IMR-90 (cell line): ENCODE data around the gene ADAM12. TPM values are rescaled to one million over a fixed set of nuclear protein-coding genes. Genes with fewer than 3 reads are reported as not detected.

Source experiments
- ATAC-seq: fragments of 200-7000 bp; cut with Tn5 transposase; 2 replicates; pipeline ENCODE4 v1.9.1; 2020; ENCODE audit warnings: low read depth, mild to moderate bottlenecking, moderate library complexity
- BruUV-seq: library from RNA; stranded (reverse); fragments of 400-500 nt; replicated peaks from 2 replicates; lab custom pipeline; 2021; lab: Mats Ljungman, UMichigan
- CTCF ChIA-PET: fragments of 300-600 bp; formaldehyde crosslinking; extraction: SDS; loops from one replicate; lab custom pipeline; 2021; ENCODE audit warnings: antibody characterized with exemption; lab: Yijun Ruan, JAX
- POLR2A ChIA-PET: fragments of 300-600 bp; sonication (Branson Sonifier 250); formaldehyde crosslinking; loops from one replicate; lab custom pipeline; 2022; ENCODE audit warnings: antibody characterized with exemption; ENCODE audit not compliant: unreplicated experiment; lab: Charles Lee
- DNase-seq: peaks from one replicate; pipeline ENCODE4 v3.0.0; 2013
- H2AFZ ChIP-seq: replicated peaks from 2 replicates; pipeline ENCODE3; 2013; ENCODE audit warnings: low read length, mild to moderate bottlenecking; ENCODE audit not compliant: poor library complexity
- H2AK5ac ChIP-seq: 2 replicates; pipeline ENCODE4 v1.6.1; 2013; ENCODE audit warnings: low read depth, low read length, inconsistent platforms
- H2AK9ac ChIP-seq: replicated peaks from 2 replicates; pipeline ENCODE3; 2013; ENCODE audit warnings: mild to moderate bottlenecking, low read depth, low read length, moderate library complexity; ENCODE audit not compliant: poor library complexity
- H2BK120ac ChIP-seq: 2 replicates; pipeline ENCODE4 v1.6.1; 2013; ENCODE audit warnings: low read depth, low read length, inconsistent platforms
- H2BK15ac ChIP-seq: 3 replicates; pipeline ENCODE4 v1.6.1; 2013; ENCODE audit warnings: low read depth, low read length, inconsistent platforms
- H2BK20ac ChIP-seq: 2 replicates; pipeline ENCODE4 v1.6.1; 2013; ENCODE audit warnings: low read depth, mild to moderate bottlenecking, inconsistent platforms, low read length, moderate library complexity
- H2BK5ac ChIP-seq: 2 replicates; pipeline ENCODE4 v1.6.1; 2013; ENCODE audit warnings: mild to moderate bottlenecking, low read depth, low read length, inconsistent platforms; ENCODE audit not compliant: poor library complexity, severe bottlenecking
- H3K14ac ChIP-seq: replicated peaks from 2 replicates; pipeline ENCODE4 v1.6.1; 2013; ENCODE audit warnings: low read depth, low read length, inconsistent platforms
- H3K18ac ChIP-seq: 2 replicates; pipeline ENCODE4 v1.6.1; 2013; ENCODE audit warnings: low read depth, low read length, control low read depth
- H3K23ac ChIP-seq: 2 replicates; pipeline ENCODE4 v1.6.1; 2013; ENCODE audit warnings: low read depth, low read length, inconsistent platforms
- H3K27ac ChIP-seq: 2 replicates; pipeline ENCODE4 v1.5.1; 2013; ENCODE audit warnings: mild to moderate bottlenecking, control low read depth, low read length; ENCODE audit not compliant: insufficient read depth
- H3K27me3 ChIP-seq: 2 replicates; pipeline ENCODE4 v1.6.1; 2013; ENCODE audit warnings: low read length; ENCODE audit not compliant: control insufficient read depth, insufficient read depth
- H3K36me3 ChIP-seq: 2 replicates; pipeline ENCODE4 v1.6.1; 2013; ENCODE audit warnings: low read length, mixed read lengths; ENCODE audit not compliant: control insufficient read depth, insufficient read depth
- H3K4ac ChIP-seq: 2 replicates; pipeline ENCODE4 v1.6.1; 2013; ENCODE audit warnings: low read depth, low read length, inconsistent platforms
- H3K4me1 ChIP-seq: 2 replicates; pipeline ENCODE4 v1.6.1; 2013; ENCODE audit warnings: low read length, mixed read lengths; ENCODE audit not compliant: control insufficient read depth, insufficient read depth
- H3K4me2 ChIP-seq: 2 replicates; pipeline ENCODE4 v1.6.1; 2013; ENCODE audit warnings: low read depth, mild to moderate bottlenecking, control low read depth, low read length, moderate library complexity
- H3K4me3 ChIP-seq: 2 replicates; pipeline ENCODE4 v1.5.1; 2013; ENCODE audit warnings: low read depth, mild to moderate bottlenecking, control low read depth, low read length, moderate library complexity; ENCODE audit not compliant: insufficient read depth
- H3K56ac ChIP-seq: 2 replicates; pipeline ENCODE4 v1.6.1; 2013; ENCODE audit warnings: low read length, inconsistent platforms; ENCODE audit not compliant: insufficient read depth; ENCODE audit errors: extremely low read depth
- H3K79me1 ChIP-seq, 2 experiments: 2 replicates each; pipeline ENCODE4 v1.6.1; 2013; ENCODE audit warnings: low read length in 2 of 2, inconsistent platforms in 1 of 2, low read depth in 1 of 2
- H3K9ac ChIP-seq: 2 replicates; pipeline ENCODE4 v1.6.1; 2013; ENCODE audit warnings: low read depth, low read length, control low read depth
- H3K9me1 ChIP-seq: 2 replicates; pipeline ENCODE4 v1.6.1; 2013; ENCODE audit warnings: low read length, inconsistent platforms; ENCODE audit not compliant: insufficient read depth
- H3K9me3 ChIP-seq: 2 replicates; pipeline ENCODE4 v1.6.1; 2013; ENCODE audit warnings: low read length; ENCODE audit not compliant: control insufficient read depth, insufficient read depth
- H4K20me1 ChIP-seq: 2 replicates; pipeline ENCODE4 v1.6.1; 2013; ENCODE audit warnings: low read length, inconsistent platforms; ENCODE audit not compliant: insufficient read depth
- H4K5ac ChIP-seq: 2 replicates; pipeline ENCODE4 v1.6.1; 2013; ENCODE audit warnings: mild to moderate bottlenecking, low read depth, low read length, control low read depth
- H4K8ac ChIP-seq, 2 experiments: 2 replicates each; pipeline ENCODE4 v1.6.1; 2013; ENCODE audit warnings: low read depth in 2 of 2, low read length in 2 of 2, control low read depth in 1 of 2, inconsistent platforms in 1 of 2
- H4K91ac ChIP-seq: 2 replicates; pipeline ENCODE4 v1.6.1; 2013; ENCODE audit warnings: low read depth, low read length, inconsistent platforms; ENCODE audit not compliant: insufficient read depth
- CEBPB ChIP-seq: IDR thresholded peaks from 2 replicates; pipeline ENCODE4 v1.6.1; 2012; ENCODE audit warnings: low read depth, low read length, improper control_type of control experiment
- CHD1 ChIP-seq: IDR thresholded peaks from 2 replicates; pipeline ENCODE4 v1.6.1; 2012; ENCODE audit warnings: low read depth, low read length, improper control_type of control experiment
- CTCF ChIP-seq: conservative IDR thresholded peaks from 2 replicates; pipeline ENCODE4 v1.5.1; 2012; ENCODE audit warnings: mild to moderate bottlenecking, low read depth, low read length, improper control_type of control experiment
- FOS ChIP-seq: fragments of 150-350 bp; IDR thresholded peaks from 2 replicates; pipeline ENCODE4 v1.6.1; 2016; ENCODE audit warnings: low read depth, low read length
- MAZ ChIP-seq: IDR thresholded peaks from 2 replicates; pipeline ENCODE4 v1.6.1; 2012; ENCODE audit warnings: low read depth, mild to moderate bottlenecking, low read length, improper control_type of control experiment, moderate library complexity, borderline replicate concordance
- MXI1 ChIP-seq: IDR thresholded peaks from 2 replicates; pipeline ENCODE4 v1.6.1; 2012; ENCODE audit warnings: low read depth, mild to moderate bottlenecking, low read length, moderate library complexity, borderline replicate concordance
- NFE2L2 ChIP-seq: fragments of 150-350 bp; IDR thresholded peaks from 2 replicates; pipeline ENCODE4 v1.6.1; 2016; ENCODE audit warnings: low read depth, mild to moderate bottlenecking, low read length
- POLR2A ChIP-seq: IDR thresholded peaks from 2 replicates; pipeline ENCODE4 v1.6.1; 2012; ENCODE audit warnings: mild to moderate bottlenecking, low read depth, low read length
- RAD21 ChIP-seq: IDR thresholded peaks from 2 replicates; pipeline ENCODE4 v1.6.1; 2012; ENCODE audit warnings: low read length, improper control_type of control experiment
- RCOR1 ChIP-seq: IDR thresholded peaks from 2 replicates; pipeline ENCODE4 v1.6.1; 2012; ENCODE audit warnings: mild to moderate bottlenecking, low read length, improper control_type of control experiment; ENCODE audit not compliant: insufficient replicate concordance
- RFX5 ChIP-seq: IDR thresholded peaks from 2 replicates; pipeline ENCODE4 v1.8.0; 2012; ENCODE audit warnings: low read depth, mild to moderate bottlenecking, low read length, moderate library complexity
- WGBS, 2 experiments: methylation state at CpG; one replicate each; pipeline versions ENCODE4 v1.1.5 to v1.1.7; 2013; ENCODE audit warnings: missing lambda C conversion rate in 2 of 2; ENCODE audit not compliant: insufficient read length in 1 of 2; ENCODE audit errors: extremely low coverage in 2 of 2; 5-methylcytosine and 5-hydroxymethylcytosine counted together
- dilution Hi-C: fragments of 300-500 bp; cut with HindIII; formaldehyde crosslinking; loops from one replicate; pipeline ENCODE4 v1.14.3; 2018; ENCODE audit warnings: low sequenced_read_pairs; ENCODE audit not compliant: unreplicated experiment
- in situ Hi-C: fragments of 300-500 bp; cut with MboI; formaldehyde crosslinking; loops from 3 replicates; pipeline ENCODE4 v1.14.3; 2019; ENCODE audit warnings: low sequenced_read_pairs, inconsistent platforms, mixed read lengths
- intact Hi-C: fragments of 100-400 bp; cut with micrococcal nuclease; formaldehyde crosslinking; loops from 2 replicates; pipeline ENCODE4 v1.10.0; 2022
- polyA plus RNA-seq, 3 experiments: library from polyadenylated mRNA; depleted of rRNA; stranded (reverse); fragments of >200 nt; gene quantifications; 2 replicates each; pipeline ENCODE4 v1.2.3, GENCODE V29; 2012; ENCODE audit warnings: low replicate concordance in 1 of 3
- total RNA-seq: library from RNA; depleted of rRNA; stranded (reverse); fragments of >200 nt; gene quantifications from 2 replicates; pipeline ENCODE4 v1.2.3, GENCODE V29; 2012
- TF ChIP-seq, protein P1 (sequence below): fragments of 150-350 bp; IDR thresholded peaks from 2 replicates; pipeline ENCODE4 v1.6.1; 2016; ENCODE audit warnings: low read depth, mild to moderate bottlenecking, low read length, moderate library complexity, borderline replicate concordance

Gene ADAM12
- total and polyA plus RNA-seq, 2 of the 4 experiments (the other 2 are of a cell fraction), result 9.6 to 10.2 TPM

- ChIA-PET CTCF (no interaction called here), POLR2A (no interaction called here)
- Histone ChIP-seq H3K36me3 (no peaks in the 10 kb centered on the region), H2BK120ac (no peak overlapping the region), H3K4ac (no peak overlapping the region), H3K4me1 (no peaks in the 10 kb centered on the region), H2AK9ac (no peak overlapping the region), H4K5ac (no peak overlapping the region), H3K79me1 (no peaks in the 10 kb centered on the region), H4K91ac (no peak overlapping the region), H4K8ac (no peak overlapping the region), H3K27me3 (peaks cover 17% of the 10 kb centered on the region), H3K56ac (no peak overlapping the region), H3K14ac (no peak overlapping the region), H2BK5ac (no peak overlapping the region), H3K9me1 (no peaks in the 10 kb centered on the region), H2BK20ac (no peak overlapping the region), H3K4me2 (no peak overlapping the region), H3K27ac (no peak overlapping the region), H2AFZ (no peak overlapping the region), H3K23ac (no peak overlapping the region), H4K20me1 (no peaks in the 10 kb centered on the region), H3K9ac (no peak overlapping the region), H3K18ac (no peak overlapping the region), H3K9me3 (no peaks in the 10 kb centered on the region), H3K4me3 (no peak overlapping the region), H2AK5ac (no peak overlapping the region), H2BK15ac (no peak overlapping the region)
- DNase-seq, result peak; percentile 13
- dilution Hi-C loops (no loop called here), in situ Hi-C loops (no loop called here), intact Hi-C loops (no loop called here)
- 100% methylated on average over 1 of the region's 5 CpGs; no CpG with 5 or more reads in 1 of the 2 experiments for WGBS, 2 experiments
- no peak for TF ChIP-seq RAD21
- no peak for TF ChIP-seq CTCF
- no peak for TF ChIP-seq MAZ
- TF ChIP-seq POLR2A, result no peak
- no peak for TF ChIP-seq RCOR1
- TF ChIP-seq MXI1, result no peak
- no peak for TF ChIP-seq NFE2L2
- TF ChIP-seq FOS, result no peak
- no peak for TF ChIP-seq CHD1
- TF ChIP-seq RFX5, result no peak
- TF ChIP-seq, protein P1, sequence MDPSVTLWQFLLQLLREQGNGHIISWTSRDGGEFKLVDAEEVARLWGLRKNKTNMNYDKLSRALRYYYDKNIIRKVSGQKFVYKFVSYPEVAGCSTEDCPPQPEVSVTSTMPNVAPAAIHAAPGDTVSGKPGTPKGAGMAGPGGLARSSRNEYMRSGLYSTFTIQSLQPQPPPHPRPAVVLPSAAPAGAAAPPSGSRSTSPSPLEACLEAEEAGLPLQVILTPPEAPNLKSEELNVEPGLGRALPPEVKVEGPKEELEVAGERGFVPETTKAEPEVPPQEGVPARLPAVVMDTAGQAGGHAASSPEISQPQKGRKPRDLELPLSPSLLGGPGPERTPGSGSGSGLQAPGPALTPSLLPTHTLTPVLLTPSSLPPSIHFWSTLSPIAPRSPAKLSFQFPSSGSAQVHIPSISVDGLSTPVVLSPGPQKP, result no peak
- no peak for TF ChIP-seq CEBPB
- no peak for ATAC-seq
- no TSS peak for BruUV-seq
Measured at GRCh38 chr10:126433351-126433750, 45.1 kb upstream of the ADAM12 start.
